OCI-LY7 (cell line): ENCODE measurements around the gene CNDP1. TPM values are rescaled to one million over a fixed set of nuclear protein-coding genes. Genes with fewer than 3 reads are reported as not detected.
"Not testable (repeated sequence)": the region's sequence is repeated elsewhere in the genome, so short reads cannot be mapped to it uniquely, and the experiment has no call there.

ENCODE experiments used
- BruUV-seq: library from RNA; stranded (reverse); fragments of 400-500 nt; replicated peaks from 2 replicates; lab custom pipeline; 2021; lab: Mats Ljungman, UMichigan
- CTCF ChIA-PET: fragments of 300-600 bp; sonication (Branson Sonifier 250); formaldehyde crosslinking; loops from one replicate; lab custom pipeline; 2022; ENCODE audit warnings: antibody characterized with exemption; ENCODE audit not compliant: unreplicated experiment; lab: Charles Lee
- POLR2A ChIA-PET: fragments of 300-600 bp; sonication (Branson Sonifier 250); formaldehyde crosslinking; loops from one replicate; lab custom pipeline; 2022; ENCODE audit warnings: antibody characterized with exemption; lab: Charles Lee
- DNase-seq: peaks from one replicate; pipeline ENCODE4 v3.0.0-alpha.2; 2015; ENCODE audit warnings: low spot score
- H2AFZ ChIP-seq: fragments of 200-600 bp; sonication (generic), shearing (Covaris generic); 2 replicates; pipeline ENCODE4 v1.6.1; 2014; ENCODE audit warnings: mild to moderate bottlenecking, antibody characterized with exemption, low read length, moderate library complexity
- H3K27ac ChIP-seq: fragments of 200-600 bp; sonication (generic); 2 replicates; pipeline ENCODE4 v1.5.1; 2014; ENCODE audit warnings: mixed run types, low read depth, mild to moderate bottlenecking, moderate library complexity, low read length, inconsistent platforms; ENCODE audit not compliant: poor library complexity, severe bottlenecking
- H3K36me3 ChIP-seq: fragments of 200-600 bp; sonication (generic); 2 replicates; pipeline ENCODE4 v1.6.1; 2014; ENCODE audit warnings: mild to moderate bottlenecking, antibody characterized with exemption, low read length, moderate library complexity, mixed read lengths; ENCODE audit not compliant: insufficient read depth
- H3K4me1 ChIP-seq: fragments of 200-600 bp; sonication (generic); 2 replicates; pipeline ENCODE4 v1.5.1; 2014; ENCODE audit warnings: mild to moderate bottlenecking, low read length; ENCODE audit not compliant: insufficient read depth, poor library complexity, severe bottlenecking
- H3K4me2 ChIP-seq: fragments of 200-600 bp; sonication (generic); 2 replicates; pipeline ENCODE4 v1.6.1; 2014; ENCODE audit warnings: mild to moderate bottlenecking, low read length
- H3K4me3 ChIP-seq: fragments of 200-600 bp; sonication (generic); 2 replicates; pipeline ENCODE4 v1.5.1; 2014; ENCODE audit warnings: mild to moderate bottlenecking, low read depth, low read length; ENCODE audit not compliant: poor library complexity, severe bottlenecking
- H3K79me2 ChIP-seq: fragments of 200-600 bp; sonication (generic); 2 replicates; pipeline ENCODE4 v1.6.1; 2016; ENCODE audit warnings: low read depth, mild to moderate bottlenecking, low read length, moderate library complexity, mixed read lengths; ENCODE audit not compliant: insufficient read depth
- H3K9me2 ChIP-seq: fragments of 200-600 bp; sonication (generic); 2 replicates; pipeline ENCODE4 v1.6.1; 2016; ENCODE audit warnings: mild to moderate bottlenecking, low read length, mixed read lengths; ENCODE audit not compliant: insufficient read depth
- H3K9me3 ChIP-seq: fragments of 200-600 bp; sonication (generic); 2 replicates; pipeline ENCODE4 v1.6.1; 2014; ENCODE audit warnings: mild to moderate bottlenecking, mixed run types, low read length, mixed read lengths
- H4K20me1 ChIP-seq: fragments of 200-600 bp; sonication (generic); 2 replicates; pipeline ENCODE4 v1.6.1; 2014; ENCODE audit warnings: mild to moderate bottlenecking, antibody characterized with exemption, low read length, moderate library complexity, mixed read lengths; ENCODE audit not compliant: insufficient read depth
- EZH2phosphoT487 ChIP-seq: fragments of 200-600 bp; sonication (generic); IDR thresholded peaks from 2 replicates; pipeline ENCODE4 v1.6.1; 2018; ENCODE audit warnings: low read depth, borderline replicate concordance, mild to moderate bottlenecking, mixed run types, antibody characterized with exemption, low read length, moderate library complexity, mixed read lengths
- intact Hi-C: fragments of 100-400 bp; cut with micrococcal nuclease; formaldehyde crosslinking; loops from one replicate; pipeline ENCODE4 v1.10.0; 2022; ENCODE audit not compliant: unreplicated experiment
- total RNA-seq, 2 experiments: library from RNA; depleted of rRNA in 1 of 2; stranded (reverse); fragments of >200 nt in 1 of 2; shearing (Covaris generic) in 1 of 2; gene quantifications; 2 replicates each; pipeline ENCODE4 v1.2.3, GENCODE V29; 2014 to 2022
- TF ChIP-seq, protein P1 (sequence below): fragments of 200-600 bp; sonication (generic); conservative IDR thresholded peaks from 2 replicates; pipeline ENCODE4 v1.5.1; 2014; ENCODE audit warnings: mild to moderate bottlenecking, antibody characterized with exemption, low read length, moderate library complexity, mixed read lengths

The CNDP1 gene
- total RNA-seq, 2 experiments from 2014 or later, result not detected

DNA sequence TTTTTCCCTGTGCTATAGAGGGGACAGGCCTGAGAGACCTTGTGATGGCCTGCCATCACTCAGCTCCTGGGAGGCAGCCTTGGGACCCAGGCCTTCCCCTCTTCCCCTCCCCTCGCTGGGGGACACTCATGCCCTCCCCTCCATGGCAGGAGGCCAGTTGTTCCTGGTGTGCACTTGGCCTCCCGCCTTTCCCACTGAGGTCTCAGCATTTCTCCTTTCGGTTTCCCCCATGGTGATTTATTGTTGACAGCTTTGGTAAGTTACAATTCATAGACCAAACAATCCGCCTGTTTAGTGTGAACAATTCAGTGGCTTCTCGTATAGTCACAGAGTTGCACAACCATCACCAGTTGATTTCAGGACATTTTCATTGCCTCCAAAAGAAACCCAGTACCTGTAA, 10.2 kb upstream of the CNDP1 start:
- TF ChIP-seq EZH2phosphoT487, result no peak
- TF ChIP-seq, protein P1, sequence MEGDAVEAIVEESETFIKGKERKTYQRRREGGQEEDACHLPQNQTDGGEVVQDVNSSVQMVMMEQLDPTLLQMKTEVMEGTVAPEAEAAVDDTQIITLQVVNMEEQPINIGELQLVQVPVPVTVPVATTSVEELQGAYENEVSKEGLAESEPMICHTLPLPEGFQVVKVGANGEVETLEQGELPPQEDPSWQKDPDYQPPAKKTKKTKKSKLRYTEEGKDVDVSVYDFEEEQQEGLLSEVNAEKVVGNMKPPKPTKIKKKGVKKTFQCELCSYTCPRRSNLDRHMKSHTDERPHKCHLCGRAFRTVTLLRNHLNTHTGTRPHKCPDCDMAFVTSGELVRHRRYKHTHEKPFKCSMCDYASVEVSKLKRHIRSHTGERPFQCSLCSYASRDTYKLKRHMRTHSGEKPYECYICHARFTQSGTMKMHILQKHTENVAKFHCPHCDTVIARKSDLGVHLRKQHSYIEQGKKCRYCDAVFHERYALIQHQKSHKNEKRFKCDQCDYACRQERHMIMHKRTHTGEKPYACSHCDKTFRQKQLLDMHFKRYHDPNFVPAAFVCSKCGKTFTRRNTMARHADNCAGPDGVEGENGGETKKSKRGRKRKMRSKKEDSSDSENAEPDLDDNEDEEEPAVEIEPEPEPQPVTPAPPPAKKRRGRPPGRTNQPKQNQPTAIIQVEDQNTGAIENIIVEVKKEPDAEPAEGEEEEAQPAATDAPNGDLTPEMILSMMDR, result no peak
- BruUV-seq, result no TSS peak
- H3K27ac ChIP-seq, result no peak overlapping the region
- CTCF ChIA-PET, result no interaction called here
- DNase-seq, result no peak
- POLR2A ChIA-PET, result interaction anchor here (0.5 kb wide), 1 partner anchor 11 kb away, joined by 3 read pairs; no protein-coding TSS in a partner anchor
- peaks cover 12% of the 10 kb centered on the region; the same call in 1 of the 2 replicates for H3K36me3 ChIP-seq
- intact Hi-C loops, result no loop called here
- H3K4me3 ChIP-seq, result no peak overlapping the region
- H2AFZ ChIP-seq, result no peak overlapping the region
- no peaks in the 10 kb centered on the region for H4K20me1 ChIP-seq
- H3K9me3 ChIP-seq, result no peaks in the 10 kb centered on the region
- no peaks in the 10 kb centered on the region for H3K4me1 ChIP-seq
- H3K79me2 ChIP-seq, result no peaks in the 10 kb centered on the region
- H3K4me2 ChIP-seq, result no peak overlapping the region
- H3K9me2 ChIP-seq, result no peaks in the 10 kb centered on the region

DNA sequence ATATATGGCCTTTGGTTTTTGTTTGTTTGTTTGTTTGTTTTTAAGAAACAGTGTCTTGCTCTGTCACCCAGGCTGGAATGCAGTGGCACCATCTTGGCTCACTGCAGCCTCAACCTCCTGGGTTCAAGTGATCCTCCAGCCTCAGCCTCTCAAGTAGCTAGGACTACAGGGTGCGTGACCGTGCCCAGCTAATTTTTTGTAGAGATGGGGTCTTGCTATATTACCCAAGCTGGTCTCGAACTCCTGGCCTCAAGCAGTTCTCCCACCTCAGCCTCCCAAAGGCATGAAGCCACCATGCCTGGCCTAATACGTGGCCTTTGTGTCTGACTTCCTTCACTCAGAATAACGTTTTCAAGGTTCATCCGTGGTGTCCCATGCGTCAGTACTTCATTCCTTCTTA, 9.4 kb upstream of the CNDP1 start:
- H3K36me3 ChIP-seq, H3K9me2 ChIP-seq, H3K79me2 ChIP-seq, DNase-seq, H3K9me3 ChIP-seq, H4K20me1 ChIP-seq, H2AFZ ChIP-seq, intact Hi-C loops, H3K4me1 ChIP-seq, POLR2A ChIA-PET, CTCF ChIA-PET, H3K4me3 ChIP-seq, H3K4me2 ChIP-seq, BruUV-seq, H3K27ac ChIP-seq: not testable (repeated sequence)

DNA sequence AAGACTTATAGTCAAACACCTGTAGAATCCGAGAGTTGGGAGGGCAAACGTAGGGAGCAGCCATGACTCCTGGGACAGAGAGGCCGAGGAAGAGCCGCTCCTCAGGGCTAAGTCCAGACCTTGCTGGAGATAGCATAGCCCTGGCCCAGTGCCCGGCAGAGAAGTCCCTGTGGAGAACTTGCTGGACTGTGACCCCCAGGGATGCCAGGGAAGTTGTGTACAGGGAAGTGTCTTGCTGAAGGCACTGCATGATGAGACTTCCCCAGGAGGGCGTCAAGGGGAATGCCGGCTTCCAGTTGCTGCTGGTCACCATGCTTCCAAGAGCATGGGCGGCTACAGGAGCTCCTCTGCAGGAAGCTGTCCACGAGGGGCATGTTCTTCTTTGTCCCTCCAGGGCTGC, 8.6 kb upstream of the CNDP1 start:
- Histone ChIP-seq H4K20me1 (no peaks in the 10 kb centered on the region), H3K4me3 (no peak overlapping the region), H3K4me1 (no peaks in the 10 kb centered on the region), H3K9me2 (no peaks in the 10 kb centered on the region), H3K27ac (no peak overlapping the region), H3K36me3 (no peaks in the 10 kb centered on the region), H3K79me2 (no peaks in the 10 kb centered on the region), H3K4me2 (no peak overlapping the region), H2AFZ (no peak overlapping the region), H3K9me3 (no peaks in the 10 kb centered on the region)
- BruUV-seq, result no TSS peak
- POLR2A ChIA-PET, result no interaction called here
- intact Hi-C loops, result no loop called here
- CTCF ChIA-PET, result no interaction called here
- TF ChIP-seq, protein P1, result no peak
- TF ChIP-seq EZH2phosphoT487, result no peak
- DNase-seq, result no peak
